SK-N-MC (cell line): ENCODE measurements around the gene ABHD15.
A peak's percentile ranks its signal among the peaks of the same experiment; 100 is the strongest.

Source experiments
- DNase-seq: peaks from one replicate; pipeline ENCODE4 v3.0.0-alpha.2; 2011; ENCODE audit warnings: low read depth, low spot score
- H3K27ac ChIP-seq: fragments of 200-600 bp; sonication (generic); 2 replicates; pipeline ENCODE4 v1.5.1; 2016; ENCODE audit warnings: mixed run types
- H3K36me3 ChIP-seq: fragments of 200-600 bp; sonication (generic); 2 replicates; pipeline ENCODE4 v1.6.1; 2017; ENCODE audit warnings: antibody characterized with exemption, low read length, mixed read lengths; ENCODE audit not compliant: insufficient read depth
- H3K4me3 ChIP-seq: fragments of 200-600 bp; sonication (generic); 2 replicates; pipeline ENCODE4 v1.5.1; 2016
- H3K9ac ChIP-seq: fragments of 200-600 bp; sonication (generic); 2 replicates; pipeline ENCODE4 v1.8.0; 2017; ENCODE audit warnings: mixed run types, mixed read lengths; ENCODE audit not compliant: insufficient read length
- H3K9me3 ChIP-seq: fragments of 200-600 bp; sonication (generic); 2 replicates; pipeline ENCODE4 v1.6.1; 2017; ENCODE audit warnings: low read depth, mild to moderate bottlenecking, antibody characterized with exemption, low read length, moderate library complexity, mixed read lengths
- EZH2 ChIP-seq: fragments of 200-600 bp; sonication (generic); IDR thresholded peaks from one replicate; pipeline ENCODE4 v1.6.1; 2017; ENCODE audit warnings: antibody characterized with exemption
- FOXP2 ChIP-seq: optimal IDR thresholded peaks from 2 replicates; pipeline ENCODE3; 2011; ENCODE audit warnings: mild to moderate bottlenecking, moderate library complexity; ENCODE audit not compliant: insufficient read depth; ENCODE audit errors: extremely low read length, control extremely low read depth
- POLR2AphosphoS5 ChIP-seq: IDR thresholded peaks from 2 replicates; pipeline ENCODE4 v1.6.1; 2012; ENCODE audit warnings: mild to moderate bottlenecking, low read depth, low read length, borderline replicate concordance

ABHD15 gene

DNA sequence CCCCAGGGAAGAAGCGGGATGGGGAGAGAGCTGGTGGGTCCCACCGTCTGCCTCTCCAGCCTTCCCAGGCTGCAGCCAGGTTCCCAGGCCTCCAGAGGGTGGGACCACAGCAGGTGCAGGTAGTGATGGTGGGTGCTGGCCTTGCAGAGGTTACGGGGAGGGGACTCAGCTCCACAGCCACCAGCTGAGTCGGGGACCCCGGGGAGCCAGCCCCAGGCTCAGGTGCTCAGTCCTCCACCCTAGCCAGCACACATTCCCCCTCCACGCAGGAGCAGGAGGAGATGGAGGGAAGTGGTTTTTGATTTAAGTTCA is 6.7 kb upstream of the ABHD15 start:
- TF ChIP-seq POLR2AphosphoS5: no peak
- TF ChIP-seq FOXP2: no peak
- no peak for TF ChIP-seq EZH2
- Histone ChIP-seq H3K9me3 (no peaks in the 10 kb centered on the region), H3K27ac (no peak overlapping the region), H3K4me3 (no peak overlapping the region), H3K9ac (no peak overlapping the region), H3K36me3 (peaks cover 7% of the 10 kb centered on the region; the same call in 1 of the 2 replicates)
- DNase-seq: no peak

DNA sequence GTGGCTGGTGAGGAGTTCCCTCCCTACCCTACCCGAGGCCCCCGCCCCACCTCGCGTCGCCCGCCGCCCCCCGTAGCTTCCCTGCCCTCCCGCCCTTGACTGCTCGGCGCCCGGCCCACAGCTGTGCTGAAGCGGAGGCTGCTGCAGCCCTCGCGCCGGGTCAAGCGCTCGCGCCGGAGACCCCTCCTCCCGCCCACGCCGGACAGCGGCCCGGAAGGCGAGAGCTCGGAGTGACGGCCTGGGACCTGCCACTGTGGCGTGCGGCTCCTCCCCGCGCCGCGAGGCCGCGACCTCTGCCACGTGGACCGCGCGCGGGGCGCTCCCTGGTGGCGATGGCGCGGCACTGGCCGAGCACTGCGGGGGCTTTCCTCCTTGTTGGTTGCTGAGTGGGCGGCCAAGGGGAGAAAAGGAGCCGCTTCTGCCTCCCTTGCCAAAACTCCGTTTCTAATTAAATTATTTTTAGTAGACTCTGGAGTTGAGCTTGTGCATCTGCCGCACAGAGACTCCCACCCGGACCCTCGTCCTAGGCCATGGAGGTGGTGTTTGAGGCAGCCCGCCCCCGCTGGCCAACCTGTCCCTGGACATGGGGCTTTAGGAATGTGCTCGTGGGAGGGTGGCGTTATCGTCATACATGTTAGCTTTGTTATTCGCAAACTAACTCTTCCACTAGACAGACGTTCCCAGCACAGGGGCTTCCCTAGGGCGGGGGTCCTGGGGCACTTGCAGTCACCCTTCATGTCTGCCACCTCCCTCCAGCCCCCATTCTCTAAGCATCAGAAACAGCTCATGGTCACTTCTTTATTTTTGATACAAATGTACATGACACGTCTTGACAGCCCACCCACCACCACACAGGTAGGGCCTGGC is 6.1 kb upstream of the ABHD15 start:
- no peak for DNase-seq
- no peak overlapping the region for H3K4me3 ChIP-seq
- peaks cover 7% of the 10 kb centered on the region; the same call in 1 of the 2 replicates for H3K36me3 ChIP-seq
- TF ChIP-seq FOXP2: no peak
- no peak for TF ChIP-seq EZH2
- no peak for TF ChIP-seq POLR2AphosphoS5
- H3K9ac ChIP-seq: no peak overlapping the region
- no peaks in the 10 kb centered on the region for H3K9me3 ChIP-seq
- H3K27ac ChIP-seq: no peak overlapping the region

DNA sequence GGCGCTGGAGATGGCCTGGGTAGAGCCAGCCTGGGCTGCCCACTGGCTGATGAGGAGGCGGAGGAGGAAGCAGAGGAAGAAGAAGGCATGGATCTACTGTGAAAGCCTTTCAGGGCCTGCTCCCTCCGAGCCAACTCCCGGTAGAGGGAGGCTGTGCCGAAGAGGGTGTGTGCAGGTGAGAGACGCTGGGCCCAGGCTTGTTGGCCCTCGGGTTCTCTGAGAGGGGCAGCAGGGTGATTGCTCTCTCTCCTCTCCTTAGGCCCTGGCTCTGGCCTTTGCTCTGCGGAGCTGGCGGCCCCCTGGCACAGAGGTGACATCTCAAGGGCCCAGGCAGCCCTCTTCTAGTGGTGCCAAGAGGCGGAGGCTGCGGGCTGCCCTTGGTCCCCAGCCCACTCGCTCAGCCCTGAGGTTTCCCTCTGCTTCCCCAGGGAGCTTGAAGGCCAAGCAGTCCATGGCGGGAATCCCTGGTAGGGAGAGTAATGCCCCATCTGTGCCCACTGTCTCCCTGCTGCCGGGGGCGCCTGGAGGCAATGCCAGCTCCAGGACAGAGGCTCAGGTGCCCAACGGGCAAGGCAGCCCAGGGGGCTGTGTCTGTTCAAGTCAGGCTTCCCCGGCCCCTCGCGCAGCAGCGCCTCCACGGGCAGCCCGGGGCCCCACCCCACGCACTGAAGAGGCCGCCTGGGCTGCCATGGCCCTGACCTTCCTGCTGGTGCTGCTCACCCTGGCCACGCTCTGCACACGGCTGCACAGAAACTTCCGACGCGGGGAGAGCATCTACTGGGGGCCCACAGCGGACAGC is 5.2 kb upstream of the ABHD15 start:
- no peak overlapping the region for H3K9ac ChIP-seq
- DNase-seq: no peak
- TF ChIP-seq FOXP2 (no peak), POLR2AphosphoS5 (no peak), EZH2 (no peak)

DNA sequence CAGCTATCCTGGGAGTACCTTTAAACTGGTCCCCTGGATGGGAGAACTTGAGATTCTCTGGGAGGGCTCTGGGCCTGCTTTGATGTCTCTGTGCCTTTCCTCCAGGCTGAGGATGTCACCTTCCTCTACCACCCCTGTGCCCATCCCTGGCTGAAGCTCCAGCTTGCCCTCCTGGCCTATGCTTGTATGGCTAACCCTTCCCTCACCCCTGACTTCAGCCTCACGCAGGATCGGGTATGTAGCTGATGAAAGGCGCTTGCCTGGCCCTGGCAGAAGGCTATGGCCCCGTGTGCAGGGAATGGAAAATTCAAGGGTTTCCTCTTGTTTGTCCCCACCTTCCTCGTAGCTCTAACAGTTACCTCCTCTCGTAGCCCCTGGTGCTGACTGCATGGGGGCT is 4.6 kb upstream of the ABHD15 start:
- no peak for DNase-seq
- Histone ChIP-seq H3K9me3 (no peaks in the 10 kb centered on the region), H3K36me3 (peaks cover 7% of the 10 kb centered on the region; the same call in 1 of the 2 replicates), H3K4me3 (no peak overlapping the region), H3K27ac (no peak overlapping the region), H3K9ac (no peak overlapping the region)
- no peak for TF ChIP-seq EZH2
- TF ChIP-seq FOXP2: no peak
- no peak for TF ChIP-seq POLR2AphosphoS5

More for the DNA sequence above, 5.2 kb upstream of the ABHD15 start:
- Histone ChIP-seq H3K4me3 (no peak overlapping the region), H3K36me3 (peaks cover 7% of the 10 kb centered on the region; the same call in 1 of the 2 replicates), H3K9me3 (no peaks in the 10 kb centered on the region), H3K27ac (no peak overlapping the region)

DNA sequence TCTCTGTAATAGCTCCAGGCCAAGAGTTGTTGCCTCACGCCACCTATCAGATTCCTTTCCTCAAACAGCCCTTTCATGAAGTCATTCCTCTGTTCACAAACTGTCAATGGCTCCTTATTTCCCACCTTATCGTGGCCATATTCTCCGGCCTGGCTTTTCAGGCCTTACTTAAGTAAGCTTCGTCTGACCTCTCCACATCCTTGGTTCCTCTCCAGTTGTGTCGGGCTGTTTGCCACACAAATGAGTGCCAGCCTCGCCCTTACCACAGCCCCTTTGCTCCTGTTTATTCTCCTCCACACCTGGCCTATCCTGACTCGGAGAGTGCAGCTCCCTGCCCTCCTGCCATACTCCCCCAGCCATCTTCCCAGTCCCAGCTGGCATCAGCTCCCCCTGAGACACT is 3.7 kb upstream of the ABHD15 start:
- no peak for TF ChIP-seq EZH2
- no peak for TF ChIP-seq FOXP2
- no peak overlapping the region for H3K4me3 ChIP-seq
- DNase-seq: no peak

DNA sequence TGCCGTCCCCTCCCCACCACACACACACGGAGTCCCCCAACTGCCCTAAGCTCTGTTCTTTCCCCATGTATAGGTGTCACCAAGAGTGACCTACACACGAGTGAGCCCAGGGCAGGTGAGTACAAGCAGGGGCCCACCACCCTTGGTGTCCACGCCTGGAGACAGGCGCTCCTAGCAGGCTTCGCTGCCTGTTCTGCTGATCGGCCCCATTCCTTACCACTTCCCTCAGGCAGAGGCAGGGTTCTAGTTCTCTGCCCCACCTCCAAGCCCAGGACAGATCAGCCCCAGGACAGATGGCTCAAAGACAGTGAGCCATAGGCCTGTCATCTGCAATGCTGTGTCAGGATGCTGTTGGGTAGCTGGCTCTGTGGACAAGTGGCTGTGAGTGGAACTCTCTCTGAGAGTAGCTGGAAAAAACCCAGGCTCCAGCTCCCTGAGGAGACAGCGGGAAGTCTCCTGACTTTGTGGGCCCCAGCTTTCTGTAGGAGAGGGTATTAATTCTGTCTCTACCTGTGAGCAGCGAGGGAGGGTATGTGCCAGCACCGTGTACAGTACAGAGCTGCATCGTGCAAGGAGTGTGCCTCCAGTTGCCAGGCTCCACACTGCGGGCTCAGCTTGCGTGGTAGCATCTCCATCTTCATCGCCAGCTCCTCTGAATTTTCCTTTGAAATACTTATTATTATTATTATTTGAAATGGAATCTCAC is 2.6 kb upstream of the ABHD15 start:
- DNase-seq: no peak
- H3K27ac ChIP-seq: no peak overlapping the region

More for the DNA sequence above, 3.7 kb upstream of the ABHD15 start:
- H3K9ac ChIP-seq: no peak overlapping the region
- no peaks in the 10 kb centered on the region; the same call in 1 of the 2 replicates for H3K36me3 ChIP-seq
- no peak overlapping the region for H3K27ac ChIP-seq
- no peaks in the 10 kb centered on the region for H3K9me3 ChIP-seq

DNA sequence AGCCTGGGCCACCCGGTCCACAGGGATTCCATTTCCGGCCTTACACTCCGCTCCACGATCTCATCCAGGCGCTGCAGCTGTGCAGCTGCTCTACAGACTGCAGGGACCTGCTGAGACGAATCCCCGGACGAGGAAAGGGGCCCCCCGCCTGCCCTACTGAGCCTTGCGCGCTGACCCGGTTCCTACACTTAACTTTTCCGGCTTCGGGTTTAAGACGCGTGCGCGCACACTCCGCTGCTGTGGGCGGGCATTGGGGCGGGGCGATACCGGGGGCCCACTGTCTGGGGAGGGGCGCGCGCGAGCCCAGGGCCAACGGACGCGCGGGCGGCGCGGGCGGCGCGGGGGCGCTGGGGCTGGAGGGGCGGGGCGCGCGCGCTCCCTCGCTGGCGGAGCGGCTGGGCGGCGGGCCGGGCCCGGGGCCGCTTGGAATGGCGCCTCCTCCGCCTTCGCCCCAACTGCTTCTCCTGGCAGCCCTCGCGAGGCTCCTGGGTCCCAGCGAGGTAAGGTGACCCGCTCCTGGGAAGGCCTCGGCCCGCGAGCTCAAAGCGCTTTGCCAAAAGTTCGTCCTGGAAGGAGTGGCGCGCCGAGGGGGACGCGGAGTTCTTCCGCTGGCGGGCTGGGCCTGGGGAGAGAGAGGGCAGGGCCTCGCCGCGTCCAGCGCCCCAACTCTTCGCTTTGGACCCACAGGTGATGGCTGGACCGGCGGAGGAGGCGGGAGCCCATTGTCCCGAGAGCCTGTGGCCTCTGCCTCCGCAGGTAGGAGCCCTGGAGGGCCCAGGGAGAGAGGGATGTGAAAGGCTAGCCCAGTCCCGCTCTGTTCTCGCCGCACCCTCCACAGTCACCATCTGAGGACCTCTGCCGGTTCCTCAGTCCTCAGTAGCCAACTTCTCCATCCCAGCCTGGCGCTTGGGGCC is 1.8 kb upstream of the ABHD15 start, which contains the start of gene TP53I13:
TP53I13 (plus strand) TSS at position 371 of the 914 bp plus-strand sequence; CDS start at position 429, 58 bp downstream.
- Histone ChIP-seq H3K9ac (peak within 1 kb of the TSS; percentile 78), H3K27ac (peak within 1 kb of the TSS; percentile 57; the same call in 1 of the 2 replicates), H3K9me3 (no peaks in the 10 kb centered on the region), H3K4me3 (peak within 1 kb of the TSS; percentile 98), H3K36me3 (no peaks in the 10 kb centered on the region)
- DNase-seq: peak; percentile 37
- TF ChIP-seq POLR2AphosphoS5 (peak; percentile 85), FOXP2 (no peak)

More for the DNA sequence above, 2.6 kb upstream of the ABHD15 start:
- Histone ChIP-seq H3K4me3 (peak overlapping the region; percentile 98), H3K9me3 (no peaks in the 10 kb centered on the region), H3K9ac (peak overlapping the region; percentile 78), H3K36me3 (no peaks in the 10 kb centered on the region; the same call in 1 of the 2 replicates)
- TF ChIP-seq EZH2 (no peak), POLR2AphosphoS5 (no peak), FOXP2 (no peak)
